Cardiac muscle cell (in vitro differentiated cells and primary cell): ENCODE data around the gene PDCD10. TPM values are rescaled to one million over a fixed set of nuclear protein-coding genes. Genes with fewer than 3 reads are reported as not detected.

Source experiments
- DNase-seq, 2 donors: peaks; one replicate each; pipeline versions ENCODE4 v3.0.0 to v3.0.0-alpha.2; 2010 to 2017; ENCODE audit warnings: low read depth in 1 of 2, low spot score in 1 of 2
- H3K27ac ChIP-seq: fragments of 200-600 bp; sonication (generic); 2 replicates; pipeline ENCODE4 v1.5.1; 2016
- H3K27me3 ChIP-seq: fragments of 200-600 bp; sonication (generic); 2 replicates; pipeline ENCODE4 v1.6.0; 2016; ENCODE audit warnings: control low read depth
- H3K36me3 ChIP-seq: fragments of 200-600 bp; sonication (generic); 2 replicates; pipeline ENCODE4 v1.5.1; 2016; ENCODE audit warnings: control low read depth
- H3K4me1 ChIP-seq: fragments of 200-600 bp; sonication (generic); 2 replicates; pipeline ENCODE4 v1.8.1; 2017; ENCODE audit warnings: low read depth, mild to moderate bottlenecking, mixed run types
- H3K4me3 ChIP-seq: fragments of 200-600 bp; sonication (generic); 2 replicates; pipeline ENCODE4 v1.5.1; 2016; ENCODE audit warnings: mild to moderate bottlenecking
- H3K9me3 ChIP-seq: fragments of 200-600 bp; sonication (generic); 2 replicates; pipeline ENCODE4 v1.5.1; 2017; ENCODE audit warnings: low read depth, mild to moderate bottlenecking, control low read depth
- CTCF ChIP-seq: IDR thresholded peaks from 2 replicates; pipeline ENCODE4 v1.5.1; 2012; ENCODE audit warnings: low read depth, mild to moderate bottlenecking, low read length
- polyA plus RNA-seq: library from polyadenylated mRNA; unstranded; fragments of >200 nt; fragmentation: Nextera tagmentation; extraction: Ambion mirVana; gene quantifications from 2 replicates; pipeline ENCODE4 v1.2.1, GENCODE V29; 2016
- total RNA-seq: library from RNA; depleted of rRNA; stranded (reverse); fragments of >200 nt; gene quantifications from 2 replicates; pipeline ENCODE4 v1.2.3, GENCODE V29; 2016

PDCD10 gene
- total and polyA plus RNA-seq, 2 experiments from 2014 or later, result 39.6 to 56.9 TPM

DNA sequence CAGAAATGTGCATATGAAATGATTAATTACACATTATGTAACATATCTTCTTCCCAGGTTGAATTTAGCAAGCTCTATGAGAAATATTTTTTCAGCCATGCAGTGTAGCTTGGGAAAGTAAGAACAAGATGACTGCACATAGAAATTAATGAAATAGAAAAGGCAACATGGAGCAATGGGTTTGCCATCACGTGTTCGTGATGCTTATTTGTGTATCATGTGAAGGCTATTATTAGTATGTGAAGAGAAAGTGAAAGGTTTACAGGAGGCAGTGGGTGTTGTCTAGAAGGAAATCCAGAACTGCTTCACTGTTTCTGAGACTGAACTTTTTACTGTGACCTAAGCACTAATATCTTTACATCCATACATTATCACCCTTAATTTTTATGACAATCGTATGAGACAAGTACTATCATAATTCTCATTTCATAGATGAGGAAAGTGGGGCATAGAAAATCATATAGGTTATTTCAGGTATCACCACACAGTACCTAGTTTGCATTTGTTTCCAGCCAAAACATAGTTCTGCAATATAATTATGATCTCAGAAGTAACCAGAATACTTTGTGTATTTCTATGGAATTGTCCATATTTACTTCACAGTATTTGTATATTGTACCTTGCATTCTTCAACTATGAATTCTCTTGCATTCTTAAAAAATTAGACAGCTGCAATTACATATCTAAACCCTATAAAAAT is 15.7 kb upstream of the PDCD10 start:
- Histone ChIP-seq H3K36me3 (no peaks in the 10 kb centered on the region), H3K4me1 (no peaks in the 10 kb centered on the region), H3K27me3 (no peaks in the 10 kb centered on the region), H3K4me3 (no peak overlapping the region), H3K27ac (no peak overlapping the region), H3K9me3 (no peaks in the 10 kb centered on the region)
- DNase-seq, result no peak
- no peak for TF ChIP-seq CTCF

DNA sequence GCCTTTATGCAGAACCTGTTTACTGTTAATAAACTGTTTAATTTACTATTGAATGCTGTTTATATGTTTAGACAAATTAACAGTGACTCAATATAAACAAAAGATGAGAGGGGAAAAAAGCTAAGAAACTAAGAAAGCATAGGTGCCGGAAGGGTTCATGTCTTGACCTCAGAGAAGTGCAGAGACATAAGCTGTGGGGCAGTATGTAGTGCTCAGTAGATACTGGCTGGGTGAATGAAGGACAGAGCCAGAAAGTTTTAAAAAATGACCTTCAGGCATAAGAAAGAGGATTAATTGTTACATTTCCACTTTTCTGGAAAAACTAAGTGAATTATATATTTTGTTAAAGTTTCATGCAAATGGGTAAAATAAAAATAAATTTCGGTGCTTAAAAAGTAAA is 15.0 kb upstream of the PDCD10 start:
- no peaks in the 10 kb centered on the region for H3K36me3 ChIP-seq
- no peak for DNase-seq
- H3K4me3 ChIP-seq, result no peak overlapping the region
- H3K27ac ChIP-seq, result no peak overlapping the region
- TF ChIP-seq CTCF, result no peak
- no peaks in the 10 kb centered on the region for H3K9me3 ChIP-seq
- no peaks in the 10 kb centered on the region for H3K4me1 ChIP-seq
- no peaks in the 10 kb centered on the region for H3K27me3 ChIP-seq

DNA sequence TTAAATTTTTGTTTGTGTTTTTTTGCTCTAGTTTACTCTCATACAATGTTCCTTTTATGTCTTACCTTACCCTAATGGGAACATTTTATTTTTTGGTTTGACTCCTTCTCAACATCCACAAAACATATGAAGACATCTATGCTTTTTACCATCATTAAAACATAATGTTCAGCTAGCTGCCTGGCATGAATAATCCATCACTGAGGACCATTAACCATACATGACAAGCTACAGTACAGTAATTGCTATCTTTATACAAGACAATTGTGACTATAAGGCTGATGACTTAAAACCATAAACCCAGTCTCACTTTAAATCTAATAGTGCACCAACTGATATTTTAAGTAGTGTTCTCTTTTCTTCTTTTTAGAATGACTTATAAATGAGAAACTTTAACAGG is 14.5 kb upstream of the PDCD10 start:
- H3K4me1 ChIP-seq, result no peaks in the 10 kb centered on the region
- no peak overlapping the region for H3K4me3 ChIP-seq
- H3K9me3 ChIP-seq, result no peaks in the 10 kb centered on the region
- no peaks in the 10 kb centered on the region for H3K36me3 ChIP-seq
- no peak for DNase-seq
- no peaks in the 10 kb centered on the region for H3K27me3 ChIP-seq
- H3K27ac ChIP-seq, result no peak overlapping the region
- TF ChIP-seq CTCF, result no peak

DNA sequence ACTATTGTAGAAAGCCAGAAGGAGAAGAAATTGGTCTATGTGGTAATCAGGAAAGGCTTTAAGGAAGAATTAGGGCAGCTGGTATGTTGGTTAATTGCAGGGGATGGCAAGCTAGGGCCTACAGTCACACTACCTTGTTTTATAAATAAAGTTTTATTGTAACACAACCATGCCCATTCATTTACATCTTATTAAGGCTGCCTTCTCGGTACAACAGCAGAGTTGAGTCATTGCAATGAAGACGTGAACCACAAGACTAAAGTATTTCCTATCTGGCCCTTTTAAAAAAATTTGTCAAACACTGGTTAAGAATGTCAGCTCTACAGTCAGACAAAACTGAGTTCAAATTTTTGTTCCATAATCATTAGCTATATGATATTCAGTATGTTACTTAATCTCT is 9.1 kb upstream of the PDCD10 start:
- no peak for TF ChIP-seq CTCF
- H3K4me3 ChIP-seq, result no peak overlapping the region
- DNase-seq, result no peak
- H3K9me3 ChIP-seq, result no peaks in the 10 kb centered on the region
- no peak overlapping the region for H3K27ac ChIP-seq
- no peaks in the 10 kb centered on the region for H3K4me1 ChIP-seq
- no peaks in the 10 kb centered on the region for H3K36me3 ChIP-seq
- no peaks in the 10 kb centered on the region for H3K27me3 ChIP-seq

GRCh38 chr3:167742338-167742737 is 7.6 kb upstream of the PDCD10 start:
- Histone ChIP-seq H3K4me3 (no peak overlapping the region), H3K36me3 (no peaks in the 10 kb centered on the region), H3K4me1 (no peaks in the 10 kb centered on the region), H3K27ac (no peak overlapping the region), H3K27me3 (no peaks in the 10 kb centered on the region), H3K9me3 (no peaks in the 10 kb centered on the region)
- TF ChIP-seq CTCF, result no peak
- DNase-seq, result no peak
